Measurements from ENCODE around the gene PCDH15.
"Not testable (repeated sequence)": the region's sequence is repeated elsewhere in the genome, so short reads cannot be mapped to it uniquely, and the experiment has no call there.

Gene PCDH15

GRCh38 chr10:53952698-53953630, 848.1 kb downstream of the PCDH15 start:
- no peak for DNase-seq

DNA sequence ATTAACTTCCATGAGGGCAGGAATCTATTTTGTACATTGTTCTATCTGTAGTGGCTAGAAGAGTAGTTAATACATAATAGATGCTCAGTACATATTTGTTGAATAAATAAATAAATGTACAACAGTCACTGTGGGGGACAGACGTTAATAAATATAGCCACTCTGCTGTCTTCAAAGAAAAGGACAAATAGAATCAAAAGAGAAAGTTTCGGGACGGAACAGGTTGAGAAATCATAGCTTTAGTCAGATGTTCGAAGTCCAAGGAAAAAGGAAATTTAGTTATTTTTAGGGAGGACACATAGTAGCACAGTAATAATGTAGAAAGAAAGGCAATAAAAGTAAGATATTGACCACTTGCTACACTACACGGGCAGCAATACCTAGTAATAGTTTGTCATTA, 861.4 kb downstream of the PCDH15 start:
- DNase-seq, result no peak

- DNase-seq, result no peak
Observed at GRCh38 chr10:53930648-53931047, 870.4 kb downstream of the PCDH15 start.

- DNase-seq, result not testable (repeated sequence)
Observed at GRCh38 chr10:53924051-53924700, 876.9 kb downstream of the PCDH15 start.

DNA sequence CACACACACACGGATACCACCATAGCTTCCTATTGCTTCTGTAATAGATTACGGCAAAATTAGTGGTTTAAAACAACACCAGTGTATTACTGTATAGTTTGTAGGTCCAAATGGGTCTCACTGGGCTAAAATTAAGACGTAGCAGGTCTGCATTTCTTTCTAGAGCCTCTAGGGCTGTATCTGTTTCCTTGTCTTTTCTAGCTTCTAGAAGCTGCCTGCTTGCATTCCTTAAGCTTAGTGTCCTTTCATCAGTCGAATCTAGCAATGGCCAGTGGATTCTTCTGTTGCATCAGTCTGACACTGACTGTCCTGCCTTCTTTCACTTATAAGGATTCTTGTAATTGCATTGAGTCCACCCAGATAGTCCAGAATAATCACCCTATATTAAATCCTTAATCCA, 882.3 kb downstream of the PCDH15 start:
- DNase-seq, result no peak

GRCh38 chr10:53909791-53910190, 891.2 kb downstream of the PCDH15 start:
- DNase-seq, result no peak

DNA sequence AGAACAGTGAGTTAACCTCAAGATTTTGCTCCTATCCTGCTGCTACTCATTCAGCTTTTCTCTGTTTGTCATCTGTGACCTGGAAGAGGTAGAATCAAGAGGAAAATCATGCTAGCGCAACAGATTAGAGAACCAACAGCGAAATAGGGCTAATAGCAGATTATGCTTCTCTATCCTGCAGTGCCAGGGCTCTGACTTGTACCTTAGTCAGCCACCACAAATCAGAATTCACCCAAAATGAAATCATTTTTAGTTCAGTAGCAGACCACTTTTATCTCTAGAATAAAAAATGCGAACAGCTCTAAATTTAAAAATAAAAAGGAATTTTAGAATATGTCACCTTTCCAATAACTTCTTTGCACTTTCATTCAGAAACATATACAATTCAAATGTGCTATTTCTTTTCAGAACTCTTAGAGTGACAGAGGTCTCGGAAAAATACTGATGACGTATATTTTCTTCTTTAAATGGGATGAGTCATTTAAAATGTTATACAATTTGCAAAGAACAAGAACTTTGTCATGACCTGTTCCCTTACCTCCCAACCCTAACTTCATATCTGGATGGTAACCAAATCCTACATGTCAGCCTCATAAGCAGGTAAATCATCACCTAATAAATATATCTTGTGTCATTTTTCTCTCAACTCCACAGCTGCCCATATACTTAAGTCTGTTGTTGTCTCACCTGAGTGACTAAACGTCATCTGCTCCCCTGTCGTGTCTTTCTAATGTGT, 896.4 kb downstream of the PCDH15 start:
- no peak for DNase-seq

DNA sequence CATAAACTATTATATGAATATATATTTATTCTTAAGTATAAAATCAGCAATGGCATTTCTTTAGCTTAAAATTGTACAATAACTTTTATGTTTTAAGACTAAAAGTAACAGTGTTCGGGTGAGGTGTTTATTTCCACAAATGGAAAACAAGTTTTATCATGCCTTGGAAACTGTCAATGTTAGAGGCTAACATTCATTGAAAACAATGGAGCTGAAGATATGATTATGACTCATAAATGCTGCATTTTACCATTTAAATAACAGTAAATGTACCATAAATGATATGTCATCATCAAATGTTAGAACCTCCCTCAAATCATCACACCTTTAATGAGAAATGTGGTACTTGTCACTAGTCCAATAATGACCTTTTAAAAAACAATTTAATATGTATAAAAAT, 897.3 kb downstream of the PCDH15 start:
- no peak for DNase-seq

DNA sequence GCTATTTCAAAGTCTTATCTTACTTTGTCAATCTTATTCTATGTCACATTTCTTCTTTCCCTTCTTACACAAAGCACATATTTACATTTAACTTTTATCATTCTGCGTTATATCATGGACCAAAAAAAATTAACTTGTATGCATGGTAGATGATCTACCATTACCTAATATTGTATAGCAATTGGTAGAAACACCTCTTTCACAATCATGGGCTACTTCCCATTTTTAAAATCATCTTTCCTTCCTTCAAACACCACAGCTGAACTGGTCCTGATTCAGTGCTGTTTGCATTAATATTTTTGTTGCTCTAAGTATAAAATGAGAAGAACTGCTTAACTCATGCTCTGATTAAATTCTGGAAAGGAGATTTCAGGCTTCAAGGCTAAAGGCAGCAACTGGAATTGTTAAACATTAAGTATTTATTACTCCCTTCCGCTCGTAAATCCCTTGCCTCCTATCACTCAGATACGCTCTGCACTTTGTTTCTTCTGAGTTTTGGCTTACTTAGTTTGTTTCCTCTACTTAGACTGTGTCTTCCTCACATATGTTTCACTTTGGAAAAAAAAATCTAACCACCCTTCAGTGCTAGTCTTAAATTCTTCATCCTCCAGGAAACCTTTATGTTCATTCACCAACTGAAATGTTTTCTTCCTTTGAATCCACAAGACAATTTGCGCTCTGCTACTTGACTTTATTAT, 901.4 kb downstream of the PCDH15 start:
- no peak for DNase-seq

GRCh38 chr10:53898532-53898931, 902.5 kb downstream of the PCDH15 start:
- no peak for DNase-seq

GRCh38 chr10:53894145-53894544, 906.9 kb downstream of the PCDH15 start:
- no peak for DNase-seq

- no peak for DNase-seq
Observed at GRCh38 chr10:53893061-53893460, 908.0 kb downstream of the PCDH15 start.

DNA sequence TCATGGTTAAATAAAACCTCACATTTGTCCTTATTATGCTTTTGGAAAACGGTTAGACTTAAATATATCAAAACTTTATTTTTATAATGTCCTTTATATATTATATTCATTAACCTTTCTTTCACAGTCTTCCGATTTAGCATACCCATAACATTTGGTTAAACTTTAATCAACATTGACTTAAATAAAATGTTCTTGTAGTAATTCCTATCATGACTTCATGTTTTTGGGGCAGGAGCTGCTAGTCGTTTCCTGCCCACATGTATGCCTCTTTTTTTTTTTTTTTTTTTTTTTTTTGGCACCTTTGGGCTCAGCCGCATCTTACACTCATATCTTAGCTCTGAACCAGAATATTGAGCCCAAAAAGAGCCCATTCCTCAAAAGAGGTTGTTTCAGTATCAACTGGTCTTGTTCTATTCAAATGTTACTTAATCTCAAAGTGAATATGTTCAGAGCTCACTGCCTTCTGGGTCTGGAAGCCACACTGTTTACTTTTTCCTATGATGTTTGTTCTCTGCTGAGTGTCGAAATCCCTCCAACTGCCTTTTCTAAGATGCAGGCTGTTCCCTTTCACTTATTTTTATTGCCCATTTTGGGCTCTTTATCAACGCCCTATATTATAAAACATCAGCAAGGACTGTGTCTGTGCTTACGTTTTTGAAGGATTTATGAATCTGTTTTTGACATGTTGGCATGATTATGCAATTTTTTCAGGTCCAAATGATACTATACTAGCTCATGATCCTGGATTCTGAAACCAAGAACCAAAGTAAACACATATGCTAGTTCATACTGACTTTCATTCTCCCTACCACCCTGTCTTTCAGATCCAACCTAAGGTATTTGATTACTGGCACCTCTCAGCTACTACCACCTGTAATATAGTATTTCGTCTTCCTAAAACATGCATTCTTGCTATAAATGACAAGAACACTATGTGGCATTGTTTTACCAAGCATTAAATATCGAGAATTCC, 914.4 kb downstream of the PCDH15 start:
- no peak for DNase-seq

DNA sequence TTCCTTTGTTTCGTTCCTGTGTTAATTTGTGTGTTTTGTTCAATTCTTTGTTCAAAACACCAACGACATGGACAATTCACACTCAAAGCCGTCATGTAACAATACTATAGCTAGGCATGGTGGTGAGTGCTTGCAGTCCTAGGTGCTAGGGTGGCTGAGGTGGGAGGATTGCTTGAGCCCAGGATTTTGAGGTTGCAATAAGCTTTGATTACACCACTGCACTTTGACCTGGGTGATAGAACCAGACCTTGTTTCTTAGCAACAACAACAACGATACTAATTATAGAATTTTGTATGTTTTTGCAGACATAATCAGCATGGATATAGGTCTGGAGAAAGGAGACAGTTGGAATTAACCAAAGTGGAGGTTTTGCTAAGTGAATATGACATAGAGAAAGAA, 936.2 kb downstream of the PCDH15 start:
- DNase-seq, result no peak

- DNase-seq, result no peak
Observed at GRCh38 chr10:53852450-53853175, 948.4 kb downstream of the PCDH15 start.

DNA sequence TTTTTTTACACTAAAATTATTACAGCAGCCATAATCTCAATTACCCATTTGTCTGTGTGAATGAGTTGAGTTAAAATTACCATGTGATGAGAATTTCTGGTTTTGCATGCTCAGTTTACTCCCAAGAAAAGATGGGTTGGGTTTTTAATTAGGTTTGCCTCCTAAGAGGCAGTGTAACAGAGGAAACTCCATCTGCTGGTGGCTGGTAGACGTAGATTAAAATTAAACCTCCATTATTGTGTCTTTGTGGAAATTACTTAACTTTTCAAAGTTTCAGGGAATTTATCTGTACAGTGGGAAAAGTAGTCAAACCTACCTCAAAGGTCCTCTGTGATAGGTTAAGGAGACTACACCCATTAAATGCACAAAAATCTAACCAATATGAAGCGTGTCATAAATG, 954.2 kb downstream of the PCDH15 start:
- DNase-seq, result no peak

DNA sequence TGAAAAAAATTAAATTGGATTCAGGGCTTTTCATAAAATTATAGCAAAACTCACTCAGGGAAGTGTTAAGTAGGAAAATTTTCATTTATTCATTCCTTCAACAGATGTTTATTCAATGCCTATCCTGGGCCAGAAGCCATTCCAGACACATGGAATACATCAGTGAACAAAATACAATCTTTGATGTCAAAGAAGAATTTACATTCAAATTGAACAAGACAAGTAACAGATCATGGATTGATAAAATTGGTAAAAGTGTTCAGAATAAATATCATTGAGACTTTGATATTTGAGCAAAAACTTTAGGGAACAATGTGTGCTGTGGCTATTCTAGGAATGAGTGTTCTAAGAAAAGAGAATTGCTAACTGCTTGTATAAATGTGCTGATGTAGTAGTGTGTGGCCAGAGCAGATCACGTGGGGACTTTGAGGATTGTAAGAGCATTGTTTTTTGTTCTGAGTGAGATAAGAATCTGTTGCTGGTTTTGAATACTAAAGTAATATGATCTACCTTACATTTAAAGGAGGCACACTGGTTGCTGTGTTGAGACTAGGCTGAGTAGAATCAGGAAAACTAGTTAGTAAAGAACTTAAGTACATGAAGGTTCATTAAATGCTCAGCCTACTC, 957.2 kb downstream of the PCDH15 start:
- no peak for DNase-seq

GRCh38 chr10:53841483-53842145, 959.4 kb downstream of the PCDH15 start:
- DNase-seq, result no peak

GRCh38 chr10:53840653-53841052, 960.4 kb downstream of the PCDH15 start:
- DNase-seq, result no peak

All from CD4-positive, alpha-beta T cell treated with Interleukin-10 for 1 hour (primary cell).